GM19035 (cell line): ENCODE data around the gene DDX10.
"Not testable (repeated sequence)": the region's sequence is repeated elsewhere in the genome, so short reads cannot be mapped to it uniquely, and the experiment has no call there.

Experiments
- ATAC-seq: cut with Tn5 transposase; IDR thresholded peaks from one replicate; pipeline ENCODE4 v1.9.1; 2021; ENCODE audit not compliant: unreplicated experiment

The DDX10 gene

DNA sequence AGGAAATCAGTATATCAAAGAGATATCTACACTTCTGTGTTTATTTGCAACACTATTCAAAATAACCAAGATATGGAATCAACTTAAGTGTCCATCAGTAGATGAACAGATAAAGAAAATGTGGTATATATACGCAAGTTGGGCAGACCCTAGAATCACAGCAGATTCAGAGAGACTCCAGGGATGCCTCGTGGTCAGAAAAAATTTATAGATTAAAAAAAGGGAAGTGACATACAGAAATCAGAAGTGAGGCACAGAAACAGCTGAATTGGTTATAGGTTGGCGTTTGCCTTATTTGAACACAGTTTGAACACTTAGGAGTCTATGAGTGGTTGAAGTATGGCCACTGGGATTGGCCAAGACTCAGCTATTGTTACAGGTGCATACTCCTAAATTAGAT, 10.8 kb upstream of the DDX10 start:
- not testable (repeated sequence) for ATAC-seq

- no peak for ATAC-seq
Observed at GRCh38 chr11:108654994-108655631, 9.8 kb upstream of the DDX10 start.

DNA sequence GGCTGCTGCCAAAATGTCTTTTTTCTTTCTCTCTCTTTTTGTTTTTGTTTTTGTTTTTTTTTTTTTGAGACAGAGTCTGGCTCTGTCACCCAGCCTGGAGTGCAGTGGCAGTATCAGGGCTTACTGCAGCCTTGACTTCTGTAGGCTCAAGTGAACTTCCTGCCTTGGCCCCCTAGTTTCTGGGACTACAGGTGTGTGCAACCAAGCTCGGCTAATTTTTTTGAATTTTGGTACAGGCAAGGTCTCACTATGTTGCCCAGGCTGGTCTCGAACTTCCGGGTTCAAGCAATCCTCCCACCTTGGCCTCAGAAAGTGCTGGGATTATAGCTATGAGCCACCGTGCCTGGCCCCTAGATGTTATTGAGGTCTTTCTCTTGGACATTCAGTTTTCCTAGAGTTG, 2.2 kb upstream of the DDX10 start:
- no peak for ATAC-seq

- ATAC-seq, result peak; percentile 26
Observed at GRCh38 chr11:108663154-108663877, 1.6 kb upstream of the DDX10 start.

GRCh38 chr11:108666373-108666772, 1.5 kb downstream of the DDX10 start:
- no peak for ATAC-seq

DNA sequence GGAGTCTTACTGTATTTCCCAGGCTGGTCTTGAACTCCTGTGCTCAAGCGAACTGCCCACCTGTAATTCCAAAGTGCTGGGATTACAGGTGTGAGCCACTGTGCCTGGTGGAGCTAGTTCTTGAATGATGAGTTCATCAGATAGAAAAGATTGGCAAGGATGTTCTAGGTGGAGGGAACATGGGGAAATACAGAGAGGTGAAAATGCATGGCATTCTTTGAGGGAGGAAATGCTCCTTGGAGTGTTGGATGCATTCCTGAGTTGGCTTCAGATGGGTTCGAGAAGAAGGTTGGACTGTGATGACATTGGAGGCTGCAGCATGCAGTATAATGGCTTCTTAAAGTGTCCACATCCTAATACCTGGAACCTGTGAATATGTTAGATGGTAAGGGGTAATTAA, 4.4 kb downstream of the DDX10 start:
- ATAC-seq, result no peak

DNA sequence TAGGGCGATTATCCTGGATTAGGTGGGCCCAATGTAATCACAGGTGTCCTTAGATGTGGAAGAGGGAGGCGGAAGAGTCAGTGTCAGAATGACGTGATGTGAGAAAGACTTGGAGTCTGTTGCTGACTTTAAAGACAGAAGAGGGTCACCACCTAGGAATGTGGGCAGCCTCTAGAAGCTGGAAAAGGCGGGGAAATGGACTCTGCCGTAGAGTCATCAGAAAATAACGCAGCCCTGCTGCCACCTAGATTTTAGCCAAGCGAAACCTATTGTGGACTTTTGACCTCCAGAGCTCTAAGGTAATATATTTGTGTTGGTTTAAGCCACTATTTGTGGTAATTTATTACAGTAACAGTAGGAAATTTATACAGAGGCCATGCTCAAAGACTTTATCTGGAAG, 4.8 kb downstream of the DDX10 start:
- ATAC-seq, result no peak

GRCh38 chr11:108670451-108670850, 5.6 kb downstream of the DDX10 start:
- no peak for ATAC-seq

- no peak for ATAC-seq
Observed at GRCh38 chr11:108672113-108672512, 7.2 kb downstream of the DDX10 start.

- no peak for ATAC-seq
Observed at GRCh38 chr11:108672786-108673185, 7.9 kb downstream of the DDX10 start.

- no peak for ATAC-seq
Observed at GRCh38 chr11:108679045-108679444, 14.2 kb downstream of the DDX10 start.

- ATAC-seq, result no peak
Observed at GRCh38 chr11:108680271-108680670, 15.4 kb downstream of the DDX10 start.

DNA sequence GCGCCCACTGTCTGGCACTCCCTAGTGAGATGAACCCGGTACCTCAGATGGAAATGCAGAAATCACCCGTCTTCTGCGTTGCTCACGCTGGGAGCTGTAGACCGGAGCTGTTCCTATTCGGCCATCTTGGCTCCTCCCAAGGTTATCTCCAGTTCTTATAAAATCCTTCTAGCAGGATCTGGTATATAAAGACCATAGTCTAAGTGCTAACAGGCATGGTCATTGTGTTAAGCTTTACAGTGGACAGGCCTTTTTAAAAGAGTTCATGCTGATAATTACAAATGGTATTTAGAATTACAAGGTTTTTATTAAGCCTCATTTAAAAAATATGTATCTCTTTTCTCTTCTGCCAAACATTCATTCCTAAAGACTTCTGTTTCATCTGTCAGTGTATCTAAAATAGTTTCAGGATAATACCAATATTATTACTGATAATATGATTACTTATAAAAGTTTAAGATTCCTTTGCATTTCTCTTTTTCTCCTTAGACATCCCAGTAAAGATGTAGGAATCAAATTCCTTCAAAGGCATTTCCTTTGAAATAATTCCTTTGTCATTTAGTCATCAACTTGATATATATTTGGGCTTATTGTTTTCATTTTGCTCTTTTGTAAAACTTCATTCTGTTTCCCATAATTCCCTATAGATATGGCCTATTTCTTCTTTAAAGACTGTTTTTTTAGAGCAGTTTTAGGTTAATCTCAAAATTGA, 20.7 kb downstream of the DDX10 start:
- no peak for ATAC-seq

- ATAC-seq, result no peak
Observed at GRCh38 chr11:108693852-108694251, 29.0 kb downstream of the DDX10 start.

DNA sequence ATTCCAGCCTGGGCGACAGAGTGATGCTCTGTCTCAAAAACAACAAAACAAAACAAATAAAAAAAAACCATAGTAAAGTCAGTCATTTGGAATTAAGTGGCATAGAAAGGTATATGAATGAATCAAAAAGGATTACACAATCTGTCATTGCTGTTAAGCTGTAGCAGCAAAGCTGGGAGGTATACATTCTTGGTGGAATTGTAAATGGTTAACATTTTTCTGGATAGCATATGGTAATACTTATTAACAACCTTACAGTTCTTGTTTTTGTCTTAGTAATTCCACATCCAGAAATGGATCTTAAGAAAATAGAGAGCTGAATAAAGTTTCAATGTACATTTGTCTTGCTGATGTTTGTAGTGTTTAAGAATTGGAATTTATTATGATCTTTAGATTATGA, 30.0 kb downstream of the DDX10 start:
- no peak for ATAC-seq

DNA sequence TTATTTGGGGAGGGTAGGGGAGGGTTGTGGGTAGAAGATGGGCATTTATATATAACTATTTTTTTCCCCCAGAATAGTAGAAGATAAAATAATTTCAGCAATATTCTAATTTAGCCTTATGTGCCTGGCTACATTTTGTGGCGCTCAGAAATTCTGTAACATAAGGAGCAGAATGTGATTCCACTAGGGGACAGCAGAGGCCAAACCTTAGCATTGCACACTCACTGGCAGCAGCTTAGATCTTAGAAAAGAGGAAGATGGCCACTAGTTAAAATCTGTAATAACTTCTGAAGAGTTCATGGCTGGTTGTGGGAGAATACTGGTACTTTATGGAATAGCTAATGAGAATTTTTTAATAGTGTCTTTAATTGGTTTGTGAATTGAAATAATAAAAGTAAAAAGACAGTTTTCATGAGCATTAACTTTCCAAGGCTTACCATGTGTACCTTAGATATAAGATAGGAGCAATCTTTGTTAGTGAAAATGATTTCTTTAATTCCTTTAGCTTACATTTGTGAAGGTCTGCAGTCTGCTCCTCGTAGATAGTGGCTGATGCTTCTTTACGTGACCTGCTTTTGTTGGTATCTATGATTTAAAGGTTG, 33.1 kb downstream of the DDX10 start:
- ATAC-seq, result peak; percentile 84

DNA sequence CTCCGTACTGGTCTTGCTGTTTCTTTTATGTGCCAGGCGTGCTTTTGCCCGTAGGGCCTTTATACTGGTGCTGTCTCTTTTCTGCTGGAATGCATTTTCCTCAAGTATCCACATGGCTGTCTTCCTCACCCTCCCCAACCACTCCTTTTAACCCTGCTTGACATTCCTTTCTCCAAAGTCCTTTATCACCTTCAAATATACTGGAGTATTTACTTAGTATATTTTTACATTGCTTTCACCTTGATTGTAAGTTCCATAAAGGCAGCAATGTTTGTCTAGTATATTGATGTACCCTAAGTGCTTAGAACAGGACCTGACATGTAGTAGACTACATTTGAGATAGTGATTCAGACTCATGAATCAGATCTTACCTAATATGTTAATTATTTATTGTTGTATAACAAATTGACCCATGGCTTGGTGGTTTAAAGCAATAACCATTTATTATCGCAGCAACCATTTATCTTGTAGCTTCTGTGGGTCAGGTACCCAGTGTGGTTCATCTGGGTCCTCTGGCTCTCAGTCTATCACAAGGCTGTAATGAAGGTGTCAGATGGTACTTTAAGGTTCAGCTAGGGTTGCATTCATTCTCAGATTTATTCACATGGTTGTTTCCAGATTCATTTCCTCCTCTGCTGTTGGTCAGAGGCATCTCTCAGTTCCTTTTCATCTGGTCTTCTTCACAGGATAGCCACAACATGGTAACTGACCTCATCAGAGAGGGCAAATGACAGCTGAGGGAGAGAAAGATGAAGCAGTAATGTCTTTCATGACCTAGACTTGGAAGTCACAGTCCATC, 34.2 kb downstream of the DDX10 start:
- peak; percentile 72 for ATAC-seq

DNA sequence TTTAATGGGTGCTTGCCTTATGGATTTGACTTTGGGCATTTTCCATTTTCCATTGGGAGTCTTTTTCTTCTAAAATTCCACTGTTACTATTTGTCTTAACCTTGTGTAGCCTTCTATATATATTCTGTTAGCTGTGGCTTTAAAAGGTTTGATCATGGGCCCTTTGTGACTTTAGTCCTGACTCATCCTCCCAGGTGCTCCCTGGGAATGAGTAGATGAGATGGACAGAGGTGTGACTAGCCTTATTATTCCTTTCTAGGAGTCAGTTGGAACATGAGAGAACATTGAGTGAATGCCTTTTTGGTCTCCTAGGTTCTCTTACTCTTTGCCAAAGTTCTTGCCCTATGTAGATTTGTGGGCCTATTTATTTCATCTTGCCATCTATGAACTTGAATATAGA, 39.0 kb downstream of the DDX10 start:
- ATAC-seq, result no peak

- no peak for ATAC-seq
Observed at GRCh38 chr11:108705061-108705460, 40.2 kb downstream of the DDX10 start.

DNA sequence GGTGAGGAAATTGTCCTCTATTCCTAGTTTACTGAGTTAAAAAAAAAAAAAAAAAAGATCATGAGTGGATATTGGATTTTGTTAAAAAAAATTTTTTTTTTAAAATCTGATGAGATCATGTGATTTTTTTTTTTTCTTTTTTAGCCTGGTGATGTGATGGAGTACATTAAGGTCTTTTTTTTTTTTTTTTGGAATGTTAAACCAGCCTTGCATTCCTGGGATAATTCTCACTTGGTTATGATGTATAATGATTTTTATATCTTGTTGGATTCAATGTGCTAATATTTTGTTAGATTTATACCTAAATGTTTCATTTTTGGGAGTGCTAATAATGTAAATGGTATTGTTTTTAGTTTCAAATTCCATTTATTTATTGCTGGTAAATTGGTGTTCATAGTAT, 43.3 kb downstream of the DDX10 start:
- no peak for ATAC-seq

DNA sequence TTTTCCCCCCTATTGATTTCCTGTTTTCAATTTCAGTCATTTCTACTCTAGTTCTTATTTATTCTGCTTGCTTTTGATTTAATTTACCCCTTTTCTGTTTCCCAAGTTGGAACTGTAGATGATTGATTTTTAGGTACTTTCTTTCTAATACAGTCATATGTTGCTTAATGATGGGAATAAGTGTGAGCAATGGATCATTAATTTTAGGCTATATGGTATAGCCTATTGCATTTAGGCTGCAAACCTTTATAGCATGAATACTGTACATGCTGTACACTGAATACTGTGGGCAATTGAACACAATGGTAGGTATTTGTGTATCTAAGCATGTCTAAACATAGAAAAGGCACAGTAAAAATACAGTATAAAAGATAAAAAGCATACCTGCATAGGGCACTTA, 44.9 kb downstream of the DDX10 start:
- no peak for ATAC-seq
